Keratinocyte (primary cell): ENCODE results near the gene TMEM88.

Experiments used
- EZH2 ChIP-seq: IDR thresholded peaks from one replicate; pipeline ENCODE4 v1.6.1; 2012; ENCODE audit warnings: inconsistent platforms, mild to moderate bottlenecking, low read length, moderate library complexity
- TF ChIP-seq, protein P1 (sequence below), 3 experiments: IDR thresholded peaks in 1 of 3; conservative IDR thresholded peaks in 1 of 3; optimal IDR thresholded peaks in 1 of 3; 2 replicates in 2 of 3; 3 replicates in 1 of 3; pipeline versions ENCODE3 to v1.5.1; 2011; ENCODE audit warnings: low read length in 3 of 3, mild to moderate bottlenecking in 3 of 3, moderate library complexity in 2 of 3, control low read depth in 1 of 3, inconsistent platforms in 1 of 3; ENCODE audit not compliant: insufficient read depth in 2 of 3; ENCODE audit errors: extremely low read depth in 1 of 3

DNA sequence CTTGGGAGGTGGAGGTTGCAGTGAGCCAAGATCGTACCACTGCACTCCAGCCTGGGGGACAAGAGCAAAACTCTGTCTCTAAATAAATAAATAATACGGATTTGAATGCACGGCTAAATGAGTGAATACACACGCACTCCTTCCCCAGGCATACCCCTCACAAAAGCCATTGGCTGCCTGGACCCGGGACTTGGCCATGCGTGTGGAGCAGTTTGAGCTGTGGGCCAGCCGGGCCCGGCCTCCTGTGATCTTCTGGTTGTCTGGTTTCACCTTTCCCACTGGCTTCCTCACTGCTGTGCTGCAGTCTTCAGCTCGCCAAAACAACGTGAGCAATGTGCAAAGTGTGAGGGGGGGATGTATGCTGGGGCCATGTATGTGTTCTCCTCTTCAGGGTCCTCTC, 22.4 kb upstream of the TMEM88 start:
- TF ChIP-seq, protein P1, sequence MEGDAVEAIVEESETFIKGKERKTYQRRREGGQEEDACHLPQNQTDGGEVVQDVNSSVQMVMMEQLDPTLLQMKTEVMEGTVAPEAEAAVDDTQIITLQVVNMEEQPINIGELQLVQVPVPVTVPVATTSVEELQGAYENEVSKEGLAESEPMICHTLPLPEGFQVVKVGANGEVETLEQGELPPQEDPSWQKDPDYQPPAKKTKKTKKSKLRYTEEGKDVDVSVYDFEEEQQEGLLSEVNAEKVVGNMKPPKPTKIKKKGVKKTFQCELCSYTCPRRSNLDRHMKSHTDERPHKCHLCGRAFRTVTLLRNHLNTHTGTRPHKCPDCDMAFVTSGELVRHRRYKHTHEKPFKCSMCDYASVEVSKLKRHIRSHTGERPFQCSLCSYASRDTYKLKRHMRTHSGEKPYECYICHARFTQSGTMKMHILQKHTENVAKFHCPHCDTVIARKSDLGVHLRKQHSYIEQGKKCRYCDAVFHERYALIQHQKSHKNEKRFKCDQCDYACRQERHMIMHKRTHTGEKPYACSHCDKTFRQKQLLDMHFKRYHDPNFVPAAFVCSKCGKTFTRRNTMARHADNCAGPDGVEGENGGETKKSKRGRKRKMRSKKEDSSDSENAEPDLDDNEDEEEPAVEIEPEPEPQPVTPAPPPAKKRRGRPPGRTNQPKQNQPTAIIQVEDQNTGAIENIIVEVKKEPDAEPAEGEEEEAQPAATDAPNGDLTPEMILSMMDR (optimal IDR thresholded peaks at IDR 0.05 in 1 of 3, IDR thresholded peaks at IDR 0.05 in 1 of 3, conservative IDR thresholded peaks at IDR 0.05 in 1 of 3; ENCODE audit: extremely low read depth in 1 of 3, insufficient read depth in 2 of 3, low read length in 3 of 3): no peak
- TF ChIP-seq EZH2: no peak
